ENCODE data around the gene KIAA2012.
A peak's percentile ranks its signal among the peaks of the same experiment; 100 is the strongest.

Gene KIAA2012

DNA sequence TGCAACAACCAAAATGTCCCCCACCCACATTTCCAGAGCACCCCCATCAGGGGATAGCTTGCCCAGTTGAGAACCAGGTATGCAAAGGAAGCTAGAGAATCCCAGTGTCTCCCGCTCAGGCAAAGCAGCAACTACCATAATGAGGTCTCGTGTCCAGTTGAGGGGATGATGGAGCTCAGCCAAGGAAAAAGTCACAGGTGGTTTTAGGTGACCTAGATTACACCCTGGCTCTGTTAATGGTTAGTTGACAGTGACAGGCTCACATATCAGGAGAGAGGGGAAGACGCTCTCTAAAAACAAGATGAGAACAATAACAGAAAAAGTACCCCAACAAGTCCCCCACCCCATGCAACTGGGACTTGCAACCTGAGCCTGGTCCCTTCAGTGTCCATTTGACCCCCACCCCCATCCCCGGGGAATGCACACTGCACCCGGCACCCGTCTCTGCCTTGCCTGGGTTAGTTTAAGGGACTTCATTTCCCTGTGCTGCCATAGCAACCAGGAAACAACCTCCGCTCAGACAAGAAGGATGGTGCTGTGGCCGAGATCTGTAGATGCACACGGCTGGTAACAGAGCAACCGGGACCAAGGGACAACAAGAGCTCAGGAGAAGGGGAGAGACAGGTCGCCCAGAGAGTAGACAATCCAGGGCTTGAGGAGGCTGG is at the start of gene KIAA2012:
KIAA2012 (plus strand) TSS at position 519 of the 665 bp plus-strand sequence. CDS start 373 bp downstream, outside the sequence.
- peak; percentile 21 for DNase-seq

DNA sequence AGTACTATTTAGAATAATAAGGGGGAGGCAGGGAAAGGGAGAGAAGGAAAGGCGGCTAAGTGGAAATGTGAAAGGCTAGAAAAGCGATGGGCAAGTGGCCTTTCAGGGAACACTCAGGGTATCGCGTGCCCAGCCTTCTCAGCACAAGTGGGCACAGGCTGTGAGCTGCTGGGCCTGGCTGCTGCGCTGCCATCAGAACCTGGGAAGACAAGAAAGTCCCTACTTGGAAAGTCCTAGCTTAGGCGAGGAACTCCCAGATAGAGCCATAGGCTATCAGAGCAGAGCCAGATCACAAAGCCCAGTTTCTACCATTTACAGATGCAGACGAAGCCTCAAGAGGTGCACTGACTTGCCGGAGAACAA is 49.2 kb upstream of the KIAA2012 start:
- DNase-seq: no peak

DNA sequence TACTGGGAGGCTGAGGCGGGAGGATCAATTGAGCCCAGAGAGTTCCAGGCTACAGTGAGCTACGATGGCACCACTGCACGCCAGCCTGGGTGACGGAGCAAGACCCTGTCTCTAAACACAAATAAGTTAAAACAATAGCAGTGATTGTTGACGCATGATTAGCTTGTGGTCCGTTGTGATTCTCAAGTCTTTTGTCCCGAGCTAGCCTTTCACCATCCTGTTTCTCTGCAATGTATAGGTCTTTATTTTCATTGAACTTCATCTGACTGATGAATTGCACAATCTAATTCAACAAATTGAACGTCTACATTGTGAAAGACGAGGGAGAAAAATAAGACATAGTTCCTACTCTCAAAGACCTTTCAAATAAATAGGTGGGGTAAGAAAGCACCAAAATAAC is 48.2 kb upstream of the KIAA2012 start:
- DNase-seq: no peak

DNA sequence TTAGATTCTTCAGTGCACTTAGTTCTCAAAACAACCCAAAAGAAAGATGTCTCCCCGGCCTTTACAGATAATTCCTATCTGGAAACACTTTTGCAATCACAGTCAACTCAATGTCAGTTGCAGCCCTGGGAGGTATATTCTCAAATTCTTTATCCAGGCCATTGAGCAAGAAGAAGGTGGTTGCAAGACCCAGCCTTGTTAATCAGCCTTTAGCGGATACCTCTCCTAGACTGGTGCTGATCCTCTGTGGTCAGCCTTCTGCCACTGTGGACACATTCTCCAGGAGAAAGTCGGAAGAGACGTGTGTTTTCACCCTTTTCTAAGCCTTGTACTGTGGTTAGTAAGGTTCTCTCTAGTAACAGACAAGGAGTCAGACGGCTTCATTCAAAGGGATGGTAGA is 47.2 kb upstream of the KIAA2012 start:
- no peak for DNase-seq

DNA sequence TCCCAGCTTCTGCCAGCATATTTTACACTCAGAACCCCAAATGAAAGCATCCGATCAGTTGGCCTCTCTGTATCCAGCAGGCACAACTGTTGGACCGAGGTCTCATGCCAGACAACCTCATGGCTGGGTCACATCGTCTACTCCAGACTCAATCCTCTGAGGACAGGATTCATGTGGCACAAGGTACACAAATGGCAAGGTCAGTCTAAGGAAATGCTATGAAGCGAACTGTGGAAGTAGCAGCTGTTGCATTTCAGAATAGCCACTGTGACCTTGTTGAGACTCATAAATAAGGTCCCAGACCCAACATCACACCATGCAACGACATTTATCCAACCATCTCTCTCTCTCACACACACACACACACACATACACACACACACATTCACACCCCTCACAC is 46.5 kb upstream of the KIAA2012 start:
- no peak for DNase-seq

DNA sequence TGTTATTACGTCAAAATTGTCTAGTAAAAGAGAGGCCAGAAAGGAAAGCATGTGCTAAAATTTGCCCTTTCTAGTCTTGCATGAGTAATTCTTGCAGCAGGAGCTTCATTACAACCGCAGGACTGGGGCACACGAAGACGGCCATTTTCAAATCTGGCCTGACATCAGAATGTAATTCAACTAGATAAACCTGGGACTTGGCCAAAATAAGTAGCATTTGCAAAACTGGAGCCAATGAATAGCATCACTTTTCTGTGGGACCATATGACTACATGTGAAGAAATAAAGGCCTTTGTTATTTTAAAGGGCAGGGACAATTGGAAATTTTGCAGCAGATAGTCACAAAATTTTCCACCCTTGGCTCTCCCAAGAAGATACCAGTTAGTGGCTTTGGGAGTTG is 42.4 kb upstream of the KIAA2012 start:
- DNase-seq: no peak

DNA sequence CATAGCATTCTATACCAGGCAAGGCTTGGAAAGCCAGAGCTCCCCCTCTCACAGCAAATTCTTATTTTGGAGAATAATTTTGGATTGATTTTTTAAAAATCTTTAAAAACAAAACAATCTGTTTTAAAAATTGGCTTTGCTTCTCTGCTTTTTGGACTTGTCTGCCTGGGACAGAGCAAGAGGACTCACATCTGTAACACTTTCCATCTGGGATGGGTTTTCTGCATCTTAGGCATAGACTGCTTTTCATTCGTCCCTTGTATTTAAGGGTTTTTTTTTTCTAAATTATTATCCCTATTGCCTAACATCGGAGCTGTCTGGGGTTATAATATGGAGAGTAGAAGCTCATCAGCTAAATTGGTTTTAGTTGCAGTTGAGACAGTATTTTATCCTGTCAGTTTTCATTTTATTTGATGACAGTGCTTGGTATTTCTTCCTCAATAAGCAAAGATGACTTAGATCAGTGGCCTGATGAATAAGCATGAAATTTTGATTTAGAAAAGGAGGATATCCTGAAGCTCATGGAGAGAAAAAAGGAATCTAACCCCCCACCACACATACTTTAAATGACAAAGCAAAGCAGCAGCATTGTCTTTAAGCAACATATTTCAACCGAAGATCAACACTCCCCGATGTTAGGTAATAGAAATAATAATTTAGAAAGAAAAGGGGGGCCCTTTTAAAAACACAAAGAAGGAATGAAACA is 41.7 kb upstream of the KIAA2012 start:
- no peak for DNase-seq

DNA sequence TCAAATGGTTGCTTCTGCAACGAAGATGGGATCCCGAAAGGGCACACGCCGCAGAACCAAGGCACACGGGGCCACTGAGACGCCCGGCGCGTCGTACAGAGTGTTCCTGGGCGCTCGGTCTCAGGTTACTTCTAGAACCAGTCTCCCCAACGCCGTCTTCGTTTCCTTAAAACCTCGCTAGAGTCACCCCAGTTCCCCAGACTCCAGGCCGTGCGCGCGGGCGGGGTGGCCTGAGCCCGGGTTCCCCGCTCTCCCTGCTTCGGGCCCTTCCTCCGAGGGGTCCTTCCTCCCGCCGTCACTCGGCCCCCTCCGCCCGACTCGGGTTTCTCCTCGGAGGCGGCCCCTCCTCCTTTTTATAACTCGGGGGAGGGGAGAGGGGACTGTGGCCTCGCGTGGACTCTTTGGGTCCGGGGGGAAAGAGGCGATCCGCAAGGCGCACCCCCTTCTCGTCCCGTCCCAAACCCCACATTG is 40.2 kb upstream of the KIAA2012 start:
- no peak for DNase-seq

DNA sequence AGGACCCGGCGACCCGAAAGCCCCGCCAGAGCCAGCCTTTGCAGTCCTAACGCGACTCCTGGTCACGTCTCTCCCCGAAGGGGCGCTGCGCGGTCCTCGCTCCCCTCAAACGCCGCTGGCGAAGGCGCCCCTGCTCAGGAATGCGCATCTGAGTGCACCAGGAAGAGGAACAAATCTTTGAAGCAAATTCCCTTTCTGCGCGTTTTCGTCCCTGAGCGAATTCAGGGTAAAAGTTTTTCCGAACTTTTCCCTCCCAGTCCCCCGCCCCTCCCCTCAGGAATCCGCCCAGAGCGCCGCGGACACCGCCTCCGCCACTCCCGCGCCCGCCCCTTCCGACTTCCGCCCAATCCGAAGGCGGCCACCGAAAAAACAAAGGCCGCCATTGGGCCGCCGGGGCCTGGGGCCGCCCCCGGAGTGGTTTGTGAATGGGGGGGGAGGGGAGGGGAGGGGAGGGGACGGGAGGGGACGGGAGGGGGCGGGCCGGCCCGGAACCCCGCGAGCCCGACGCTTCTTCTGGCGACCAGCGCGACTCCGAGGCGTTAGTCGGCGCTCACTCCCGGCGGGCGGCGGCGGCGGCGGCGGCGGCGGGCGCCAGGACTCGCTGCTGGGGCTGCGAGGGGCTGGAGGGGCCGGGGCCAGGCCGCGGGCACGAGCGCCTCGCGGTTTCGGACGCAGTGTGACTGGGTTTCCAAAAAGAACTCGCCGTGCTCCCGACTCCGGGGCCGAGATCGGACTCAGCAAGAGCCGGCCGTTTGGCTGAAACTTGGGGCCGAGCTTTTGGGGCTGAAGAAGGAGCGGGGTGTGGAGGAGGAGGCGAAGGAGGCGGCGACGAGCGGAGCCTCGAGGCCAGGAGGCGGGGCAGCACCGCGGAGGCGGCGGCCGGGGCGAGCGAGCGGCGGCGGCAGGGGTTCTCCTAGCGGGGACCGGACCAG is 39.5 kb upstream of the KIAA2012 start, which contains the start of gene FZD7:
FZD7 (plus strand) TSS at position 539 of the 932 bp plus-strand sequence. CDS start 793 bp downstream, outside the sequence.
- DNase-seq: peak; percentile 78

DNA sequence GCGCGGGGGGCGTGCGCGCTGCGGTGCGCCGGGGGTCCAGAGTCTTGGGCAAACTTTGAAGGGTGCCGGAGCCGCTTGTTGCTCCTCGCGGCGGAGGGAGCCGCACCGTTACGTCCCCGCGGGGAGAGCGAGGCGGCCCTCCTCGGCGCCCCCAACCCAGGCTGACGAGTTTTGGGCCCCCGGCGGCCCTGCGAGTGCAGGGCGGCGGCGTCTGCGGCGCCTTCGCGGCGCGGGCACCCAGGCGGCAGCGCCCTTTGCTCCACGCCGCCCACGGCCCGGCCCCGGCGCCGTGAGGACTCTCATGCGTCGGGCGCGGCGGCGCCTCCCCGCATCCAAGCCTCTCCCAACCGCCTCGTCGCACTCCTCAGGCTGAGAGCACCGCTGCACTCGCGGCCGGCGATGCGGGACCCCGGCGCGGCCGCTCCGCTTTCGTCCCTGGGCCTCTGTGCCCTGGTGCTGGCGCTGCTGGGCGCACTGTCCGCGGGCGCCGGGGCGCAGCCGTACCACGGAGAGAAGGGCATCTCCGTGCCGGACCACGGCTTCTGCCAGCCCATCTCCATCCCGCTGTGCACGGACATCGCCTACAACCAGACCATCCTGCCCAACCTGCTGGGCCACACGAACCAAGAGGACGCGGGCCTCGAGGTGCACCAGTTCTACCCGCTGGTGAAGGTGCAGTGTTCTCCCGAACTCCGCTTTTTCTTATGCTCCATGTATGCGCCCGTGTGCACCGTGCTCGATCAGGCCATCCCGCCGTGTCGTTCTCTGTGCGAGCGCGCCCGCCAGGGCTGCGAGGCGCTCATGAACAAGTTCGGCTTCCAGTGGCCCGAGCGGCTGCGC is 38.6 kb upstream of the KIAA2012 start:
- DNase-seq: no peak

DNA sequence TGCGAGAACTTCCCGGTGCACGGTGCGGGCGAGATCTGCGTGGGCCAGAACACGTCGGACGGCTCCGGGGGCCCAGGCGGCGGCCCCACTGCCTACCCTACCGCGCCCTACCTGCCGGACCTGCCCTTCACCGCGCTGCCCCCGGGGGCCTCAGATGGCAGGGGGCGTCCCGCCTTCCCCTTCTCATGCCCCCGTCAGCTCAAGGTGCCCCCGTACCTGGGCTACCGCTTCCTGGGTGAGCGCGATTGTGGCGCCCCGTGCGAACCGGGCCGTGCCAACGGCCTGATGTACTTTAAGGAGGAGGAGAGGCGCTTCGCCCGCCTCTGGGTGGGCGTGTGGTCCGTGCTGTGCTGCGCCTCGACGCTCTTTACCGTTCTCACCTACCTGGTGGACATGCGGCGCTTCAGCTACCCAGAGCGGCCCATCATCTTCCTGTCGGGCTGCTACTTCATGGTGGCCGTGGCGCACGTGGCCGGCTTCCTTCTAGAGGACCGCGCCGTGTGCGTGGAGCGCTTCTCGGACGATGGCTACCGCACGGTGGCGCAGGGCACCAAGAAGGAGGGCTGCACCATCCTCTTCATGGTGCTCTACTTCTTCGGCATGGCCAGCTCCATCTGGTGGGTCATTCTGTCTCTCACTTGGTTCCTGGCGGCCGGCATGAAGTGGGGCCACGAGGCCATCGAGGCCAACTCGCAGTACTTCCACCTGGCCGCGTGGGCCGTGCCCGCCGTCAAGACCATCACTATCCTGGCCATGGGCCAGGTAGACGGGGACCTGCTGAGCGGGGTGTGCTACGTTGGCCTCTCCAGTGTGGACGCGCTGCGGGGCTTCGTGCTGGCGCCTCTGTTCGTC is 37.7 kb upstream of the KIAA2012 start:
- DNase-seq: no peak

DNA sequence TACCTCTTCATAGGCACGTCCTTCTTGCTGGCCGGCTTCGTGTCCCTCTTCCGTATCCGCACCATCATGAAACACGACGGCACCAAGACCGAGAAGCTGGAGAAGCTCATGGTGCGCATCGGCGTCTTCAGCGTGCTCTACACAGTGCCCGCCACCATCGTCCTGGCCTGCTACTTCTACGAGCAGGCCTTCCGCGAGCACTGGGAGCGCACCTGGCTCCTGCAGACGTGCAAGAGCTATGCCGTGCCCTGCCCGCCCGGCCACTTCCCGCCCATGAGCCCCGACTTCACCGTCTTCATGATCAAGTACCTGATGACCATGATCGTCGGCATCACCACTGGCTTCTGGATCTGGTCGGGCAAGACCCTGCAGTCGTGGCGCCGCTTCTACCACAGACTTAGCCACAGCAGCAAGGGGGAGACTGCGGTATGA is 37.1 kb upstream of the KIAA2012 start:
- no peak for DNase-seq

DNA sequence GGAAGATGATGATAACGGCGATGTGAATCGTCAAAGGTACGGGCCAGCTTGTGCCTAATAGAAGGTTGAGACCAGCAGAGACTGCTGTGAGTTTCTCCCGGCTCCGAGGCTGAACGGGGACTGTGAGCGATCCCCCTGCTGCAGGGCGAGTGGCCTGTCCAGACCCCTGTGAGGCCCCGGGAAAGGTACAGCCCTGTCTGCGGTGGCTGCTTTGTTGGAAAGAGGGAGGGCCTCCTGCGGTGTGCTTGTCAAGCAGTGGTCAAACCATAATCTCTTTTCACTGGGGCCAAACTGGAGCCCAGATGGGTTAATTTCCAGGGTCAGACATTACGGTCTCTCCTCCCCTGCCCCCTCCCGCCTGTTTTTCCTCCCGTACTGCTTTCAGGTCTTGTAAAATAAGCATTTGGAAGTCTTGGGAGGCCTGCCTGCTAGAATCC is 36.4 kb upstream of the KIAA2012 start:
- no peak for DNase-seq

DNA sequence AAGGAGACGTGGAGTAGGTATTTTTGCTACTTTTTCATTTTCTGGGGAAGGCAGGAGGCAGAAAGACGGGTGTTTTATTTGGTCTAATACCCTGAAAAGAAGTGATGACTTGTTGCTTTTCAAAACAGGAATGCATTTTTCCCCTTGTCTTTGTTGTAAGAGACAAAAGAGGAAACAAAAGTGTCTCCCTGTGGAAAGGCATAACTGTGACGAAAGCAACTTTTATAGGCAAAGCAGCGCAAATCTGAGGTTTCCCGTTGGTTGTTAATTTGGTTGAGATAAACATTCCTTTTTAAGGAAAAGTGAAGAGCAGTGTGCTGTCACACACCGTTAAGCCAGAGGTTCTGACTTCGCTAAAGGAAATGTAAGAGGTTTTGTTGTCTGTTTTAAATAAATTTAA is 36.0 kb upstream of the KIAA2012 start:
- DNase-seq: no peak

DNA sequence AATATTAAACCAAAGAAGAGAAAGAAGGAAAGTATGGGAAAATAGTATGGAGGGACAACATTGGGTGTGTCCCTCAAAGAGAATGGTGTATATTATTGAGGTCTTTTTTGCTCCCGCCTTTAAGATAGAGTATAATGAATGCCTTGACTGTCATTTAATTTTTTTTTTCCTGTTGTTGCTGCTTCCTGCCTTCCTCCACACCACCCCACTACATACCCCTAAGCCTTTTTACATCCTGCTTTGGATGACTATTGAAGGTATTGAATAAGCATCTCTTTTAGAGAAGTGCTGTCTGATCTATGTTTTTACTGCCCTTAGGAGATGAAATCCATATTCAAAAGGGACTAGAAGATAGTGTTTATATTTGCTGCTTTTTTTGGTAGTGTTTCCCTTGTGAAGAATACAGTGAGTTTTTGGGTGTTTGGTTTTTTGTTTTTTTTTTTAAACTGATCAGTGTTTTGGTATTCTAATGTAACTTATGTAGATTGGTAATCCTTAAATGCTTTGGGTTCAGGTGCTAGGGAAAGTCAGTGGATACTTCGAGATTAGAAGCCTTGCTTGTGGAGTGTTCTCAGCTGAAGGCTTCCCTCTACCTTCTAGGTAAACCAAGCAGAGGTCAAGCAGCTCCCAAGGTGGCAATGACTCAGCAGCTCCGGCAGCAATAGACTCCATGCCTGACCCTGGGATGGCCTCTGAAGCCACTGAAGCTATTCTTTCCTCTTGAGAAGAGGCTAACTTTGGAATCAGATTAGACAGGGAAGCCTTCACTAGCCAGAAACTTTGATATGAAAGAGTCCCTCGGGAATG is 34.4 kb upstream of the KIAA2012 start:
- no peak for DNase-seq

DNA sequence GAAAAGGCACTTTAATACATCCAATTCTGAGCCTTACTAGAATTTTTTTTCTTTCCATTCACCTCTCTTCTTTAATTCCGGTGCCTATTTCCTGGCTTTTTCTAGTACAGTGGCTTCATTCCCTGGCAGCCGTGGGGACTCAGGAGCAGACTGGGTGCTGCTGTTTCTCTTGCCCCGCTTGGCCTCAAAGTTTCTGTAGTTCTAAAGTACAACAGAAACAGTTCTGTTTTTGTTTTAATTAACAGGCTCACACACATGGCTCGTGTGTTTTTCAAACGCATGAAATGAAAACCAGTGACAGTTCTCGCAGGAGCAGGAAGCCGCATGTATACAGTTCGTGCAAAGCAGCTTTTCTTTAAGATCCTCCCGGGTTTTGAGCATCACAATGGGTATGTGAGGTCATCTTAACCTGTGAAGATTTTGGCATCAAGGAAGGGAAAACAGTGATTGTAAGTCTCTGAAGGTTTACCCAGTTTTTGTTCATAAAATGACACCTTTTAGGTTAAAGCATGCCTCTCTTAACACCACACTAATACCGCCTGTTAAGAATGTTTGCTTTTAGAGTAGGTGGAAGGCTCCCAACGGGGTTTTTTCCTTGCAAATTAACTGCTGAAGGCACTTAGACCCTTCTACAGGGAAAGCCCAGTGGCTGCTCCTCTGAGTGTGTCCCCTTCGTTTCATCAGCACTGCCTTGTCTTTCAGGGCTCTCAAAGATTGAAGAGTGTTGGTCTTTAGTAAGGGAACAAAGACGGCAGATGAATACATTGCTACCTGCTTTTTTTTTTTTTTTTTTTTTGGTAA is 33.6 kb upstream of the KIAA2012 start:
- no peak for DNase-seq

DNA sequence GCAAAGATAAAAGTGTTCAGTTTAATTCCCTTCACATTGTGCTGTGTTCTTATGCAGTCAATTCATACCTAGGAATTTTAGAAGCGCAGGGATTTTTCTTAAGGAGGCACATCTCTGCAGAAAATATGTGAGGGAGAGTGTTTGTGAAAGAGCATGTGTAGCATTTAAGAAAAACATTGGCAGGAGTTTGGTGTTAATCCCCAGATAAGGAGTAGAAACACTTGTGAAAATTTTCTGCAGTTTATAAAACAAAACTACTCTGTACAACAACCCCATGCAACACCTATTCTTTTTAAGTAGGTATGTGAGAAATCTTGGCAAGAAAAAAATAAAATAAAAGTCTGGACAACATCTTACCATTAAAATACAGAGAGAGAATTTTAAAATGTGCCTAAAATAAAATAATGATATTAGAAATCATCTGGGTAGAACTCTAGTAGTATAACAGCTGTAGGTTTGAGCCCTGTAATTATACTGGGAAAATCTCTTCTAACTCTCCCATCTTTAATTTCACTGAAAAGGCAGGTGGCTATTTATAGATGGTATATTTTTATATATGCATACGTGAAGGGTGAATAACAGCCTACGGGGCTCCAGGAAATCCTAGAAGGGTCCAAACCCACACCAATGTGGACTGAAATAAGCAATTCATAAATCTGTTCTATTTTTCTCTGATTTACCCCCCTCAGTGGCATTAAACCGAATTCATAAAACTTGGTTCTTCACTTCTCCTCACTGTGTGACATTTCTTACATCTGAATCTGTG is 32.8 kb upstream of the KIAA2012 start:
- no peak for DNase-seq

DNA sequence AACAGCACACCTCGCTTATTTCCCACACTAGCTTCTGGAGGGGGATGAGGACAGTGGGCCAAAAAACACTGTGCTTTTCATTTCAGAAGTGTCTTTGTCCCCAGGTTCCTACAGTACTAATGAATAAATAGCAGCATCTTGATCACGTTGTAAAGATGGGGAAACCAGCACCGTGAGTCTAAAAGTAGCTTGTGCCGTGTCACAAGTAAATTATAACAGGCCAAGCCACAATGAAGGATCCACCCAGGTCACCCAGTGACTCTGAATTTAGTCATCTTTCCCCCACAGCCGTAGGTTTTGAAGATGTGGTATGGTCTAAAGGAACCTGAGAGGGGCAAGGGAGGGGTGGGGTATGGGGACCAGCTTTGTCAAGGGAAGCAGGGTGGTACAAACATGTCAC is 30.6 kb upstream of the KIAA2012 start:
- no peak for DNase-seq

DNA sequence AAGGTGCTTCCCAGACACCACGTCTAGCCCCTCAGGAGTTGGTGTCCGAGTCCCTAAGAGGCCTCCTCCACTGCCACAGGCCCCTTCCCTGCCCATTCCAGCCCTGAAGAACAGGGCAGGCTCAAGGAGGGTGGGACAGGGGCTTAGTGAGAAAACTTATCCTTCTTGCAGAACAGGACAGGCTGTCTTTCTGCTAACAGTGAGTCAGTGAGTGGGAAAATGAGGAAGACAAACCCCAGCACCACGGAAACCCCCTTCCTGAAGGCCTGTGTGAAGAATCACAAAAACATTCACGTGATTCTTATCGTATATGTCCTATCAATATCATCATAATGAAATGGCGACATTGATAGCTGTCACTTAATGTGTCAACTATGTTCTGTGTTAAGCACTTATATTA is 29.6 kb upstream of the KIAA2012 start:
- DNase-seq: no peak

All from NCI-H748 treated with DMSO at 0.1 percent for 48 hours (cell line).